Testis (tissue), 3 donors: ENCODE measurements around the gene TBC1D1. TPM values are rescaled to one million over a fixed set of nuclear protein-coding genes. Genes with fewer than 3 reads are reported as not detected.

ENCODE experiments used
- DNase-seq: peaks from one replicate; pipeline ENCODE4 v3.0.0-alpha.2; 2019
- H3K27ac ChIP-seq, 2 donors: fragments of 200-600 bp; sonication (generic); one replicate each; pipeline ENCODE4 v1.5.1; 2019
- H3K27me3 ChIP-seq: fragments of 200-600 bp; sonication (generic); one replicate; pipeline ENCODE4 v1.5.1; 2019
- H3K36me3 ChIP-seq: fragments of 200-600 bp; sonication (generic); one replicate; pipeline ENCODE4 v1.5.1; 2017; ENCODE audit warnings: low read depth; ENCODE audit errors: missing control alignments
- H3K4me1 ChIP-seq: fragments of 200-600 bp; sonication (generic); one replicate; pipeline ENCODE4 v1.5.1; 2019
- H3K4me3 ChIP-seq, 2 donors: fragments of 200-600 bp; sonication (generic); one replicate each; pipeline ENCODE4 v1.5.1; 2017 to 2019
- H3K9me3 ChIP-seq: fragments of 200-600 bp; sonication (generic); one replicate; pipeline ENCODE4 v1.5.1; 2017
- CTCF ChIP-seq, 3 experiments: fragments of 450-650 bp in 2 of 3; fragments of 200-600 bp in 1 of 3; sonication (generic) in 1 of 3; IDR thresholded peaks; one replicate each; pipeline ENCODE4 v1.5.1; 2016 to 2019; ENCODE audit warnings: antibody characterized with exemption in 3 of 3, mild to moderate bottlenecking in 2 of 3, moderate library complexity in 1 of 3
- POLR2A ChIP-seq: fragments of 450-650 bp; IDR thresholded peaks from one replicate; pipeline ENCODE4 v1.6.1; 2017; ENCODE audit warnings: antibody characterized with exemption, mild to moderate bottlenecking, moderate library complexity
- WGBS, 2 donors: methylation state at CpG; one replicate each; pipeline ENCODE4 v1.1.5; 2018; 5-methylcytosine and 5-hydroxymethylcytosine counted together
- intact Hi-C: fragments of 100-400 bp; cut with DNase I; formaldehyde crosslinking; loops from one replicate; pipeline ENCODE4 v1.15.1; 2023; ENCODE audit warnings: low total_unique reads
- polyA plus RNA-seq: library from polyadenylated mRNA; stranded (reverse); fragments of 350-450 nt; fragmentation: Illumina TruSeq; extraction: RNeasy Lipid Tissue Mini Kit (QIAGEN cat#74804); gene quantifications from one replicate; pipeline ENCODE4 v1.2.3, GENCODE V29; 2014; ENCODE audit warnings: low read depth, low replicate concordance; ENCODE audit not compliant: insufficient read depth
- total RNA-seq, 2 donors: library from RNA; depleted of rRNA; stranded (reverse); fragments of >200 nt; gene quantifications; one replicate each; pipeline ENCODE4 v1.2.3, GENCODE V29; 2016

The TBC1D1 gene
- total and polyA plus RNA-seq, 3 donors from 2014 or later: 130 to 208 (median 167) TPM

DNA sequence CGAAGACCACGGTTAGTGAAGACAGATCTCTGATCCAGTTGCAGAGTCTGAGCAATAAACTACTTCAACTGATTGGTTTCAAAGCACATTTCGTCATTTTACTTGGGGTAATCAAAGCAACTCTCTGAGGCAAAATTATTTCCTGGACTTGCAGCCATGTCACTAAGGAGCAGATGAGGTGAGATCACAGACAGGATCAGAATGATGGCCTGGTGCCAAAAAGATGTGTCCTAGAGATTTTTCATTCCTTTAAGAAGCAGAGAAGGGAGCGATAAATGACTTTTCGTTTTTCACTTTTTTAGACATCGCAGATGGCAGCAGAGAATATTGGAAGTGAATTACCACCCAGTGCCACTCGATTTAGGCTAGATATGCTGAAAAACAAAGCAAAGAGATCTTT lies 153.2 kb downstream of the TBC1D1 start:
- no peak for TF ChIP-seq POLR2A
- no peak for TF ChIP-seq CTCF (IDR thresholded peaks at IDR 0.05)
- Histone ChIP-seq H3K4me1 (no peaks in the 10 kb centered on the region), H3K9me3 (no peaks in the 10 kb centered on the region), H3K36me3 (no peaks in the 10 kb centered on the region), H3K4me3 (no peak overlapping the region), H3K27me3 (no peaks in the 10 kb centered on the region), H3K27ac (no peak overlapping the region)
- DNase-seq: no peak
- 91 to 96% methylated on average over 7 of the region's 7 CpGs for WGBS, 2 donors
- intact Hi-C loops: no loop called here

GRCh38 chr4:38045289-38045988 lies 154.6 kb downstream of the TBC1D1 start:
- Histone ChIP-seq H3K9me3 (no peaks in the 10 kb centered on the region), H3K36me3 (no peaks in the 10 kb centered on the region), H3K27ac (no peak overlapping the region), H3K4me1 (no peaks in the 10 kb centered on the region), H3K4me3 (no peak overlapping the region), H3K27me3 (no peaks in the 10 kb centered on the region)
- no peak for DNase-seq
- TF ChIP-seq POLR2A: no peak
- TF ChIP-seq CTCF (IDR thresholded peaks at IDR 0.05): no peak
- intact Hi-C loops: no loop called here
- 84 to 94% methylated on average over 8 of the region's 8 CpGs for WGBS, 2 donors

DNA sequence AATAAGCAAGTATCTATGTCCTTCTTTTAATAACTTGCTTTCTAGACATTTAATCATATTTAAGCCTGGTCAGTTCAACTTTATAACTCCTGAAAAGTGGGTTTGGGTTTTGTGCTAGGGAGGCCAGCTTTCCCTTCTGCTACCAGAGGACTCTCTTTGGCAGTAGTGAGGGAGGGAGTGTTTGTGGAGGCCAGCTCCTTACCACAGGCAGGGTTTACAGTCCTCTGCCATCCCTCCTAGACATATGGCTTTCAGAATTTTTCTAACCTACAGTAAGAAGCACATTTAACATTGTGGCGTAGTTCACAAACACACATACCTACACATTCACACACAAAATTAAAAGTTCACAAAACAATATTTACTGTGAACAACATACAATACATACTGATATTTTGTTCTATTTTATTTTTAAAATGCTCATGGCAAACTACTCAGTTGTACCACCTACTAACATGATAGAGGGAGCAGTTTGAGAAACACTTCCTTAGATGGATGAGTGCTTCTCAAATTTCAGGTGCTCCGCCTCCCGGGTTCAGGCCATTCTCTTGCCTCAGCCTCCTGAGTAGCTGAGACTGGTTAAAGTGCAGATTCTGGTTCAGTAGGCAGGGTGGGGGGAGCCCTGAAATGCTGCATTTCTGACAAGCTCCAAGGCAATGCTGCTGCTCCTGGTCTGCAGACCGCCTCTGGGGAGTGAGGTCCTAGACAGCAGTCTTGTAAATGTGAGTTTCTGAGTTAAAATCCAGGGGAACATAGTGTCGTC lies 156.0 kb downstream of the TBC1D1 start:
- WGBS, 2 donors: 87 to 91% methylated on average over 5 of the region's 5 CpGs
- Histone ChIP-seq H3K27me3 (no peaks in the 10 kb centered on the region), H3K9me3 (no peaks in the 10 kb centered on the region), H3K36me3 (no peaks in the 10 kb centered on the region), H3K4me1 (peaks cover 8% of the 10 kb centered on the region), H3K4me3 (no peak overlapping the region), H3K27ac (no peak overlapping the region)
- TF ChIP-seq POLR2A (no peak), CTCF (IDR thresholded peaks at IDR 0.05) (no peak)
- intact Hi-C loops: no loop called here
- DNase-seq: no peak

DNA sequence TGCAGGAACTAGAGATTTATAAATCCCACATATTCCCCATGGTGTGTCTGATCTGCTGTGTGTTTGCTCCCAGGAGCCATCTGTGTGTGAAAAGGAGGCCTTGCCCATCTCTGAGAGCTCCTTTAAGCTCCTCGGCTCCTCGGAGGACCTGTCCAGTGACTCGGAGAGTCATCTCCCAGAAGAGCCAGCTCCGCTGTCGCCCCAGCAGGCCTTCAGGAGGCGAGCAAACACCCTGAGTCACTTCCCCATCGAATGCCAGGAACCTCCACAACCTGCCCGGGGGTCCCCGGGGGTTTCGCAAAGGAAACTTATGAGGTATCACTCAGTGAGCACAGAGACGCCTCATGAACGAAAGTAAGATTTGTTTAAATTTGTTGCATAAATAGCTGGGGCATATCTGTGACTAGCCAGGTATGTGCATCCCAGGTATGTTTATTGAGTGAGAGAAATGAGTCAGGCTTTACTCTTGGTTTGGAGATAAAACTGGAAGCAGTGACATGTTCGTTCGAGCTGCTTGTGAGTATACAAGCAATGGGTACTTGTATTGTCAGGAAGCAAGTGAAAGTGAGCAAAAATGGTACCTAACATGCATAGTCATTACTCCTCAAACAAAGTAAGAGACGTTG lies 158.8 kb downstream of the TBC1D1 start:
- DNase-seq: no peak
- intact Hi-C loops: no loop called here
- Histone ChIP-seq H3K4me1 (peaks cover 8% of the 10 kb centered on the region), H3K36me3 (no peaks in the 10 kb centered on the region), H3K4me3 (no peak overlapping the region), H3K9me3 (no peaks in the 10 kb centered on the region), H3K27ac (no peak overlapping the region), H3K27me3 (no peaks in the 10 kb centered on the region)
- 94% methylated on average over 12 to 15 of the region's 15 CpGs for WGBS, 2 donors
- TF ChIP-seq POLR2A (no peak), CTCF (IDR thresholded peaks at IDR 0.05) (no peak)
